Measurements from ENCODE around the gene CHCHD3. TPM values are rescaled to one million over a fixed set of nuclear protein-coding genes. Genes with fewer than 3 reads are reported as not detected.

Gene CHCHD3
- total and polyA plus RNA-seq, 9 of the 15 experiments (the other 6 are each of a cell fraction or from before 2014, with no cell fraction given), result 66.2 to 279 (median 204) TPM

GRCh38 chr7:133119067-133119466, 37.2 kb upstream of the CHCHD3 start:
- no peak overlapping the region for H3K9ac ChIP-seq (ENCODE audit: insufficient read depth in 1 of 2, low read depth in 2 of 2, low read length in 2 of 2)
- H3K9me1 ChIP-seq (ENCODE audit: control insufficient read depth, insufficient read depth, low read length), result peaks cover 3% of the 10 kb centered on the region
- TF ChIP-seq BRF1 (IDR thresholded peaks at IDR 0.05; ENCODE audit: borderline replicate concordance, extremely low read depth, insufficient read length) (no peak), ZNF280B (CRISPR knock-in tag; IDR thresholded peaks at IDR 0.05) (no peak), ZNF175 (CRISPR knock-in tag; IDR thresholded peaks at IDR 0.05; ENCODE audit: low read depth) (no peak), BCL6 (CRISPR knock-in tag; IDR thresholded peaks at IDR 0.05) (no peak), ZBTB17 (CRISPR knock-in tag; IDR thresholded peaks at IDR 0.05) (no peak), MCM7 (IDR thresholded peaks at IDR 0.05) (no peak), GTF2E2 (tag; IDR thresholded peaks at IDR 0.05) (no peak)
- peaks cover 0 to 16% of the 10 kb centered on the region in 2 experiments; a peak in 3 of 5 replicates for H3K4me1 ChIP-seq (replicated peaks in 1 of 2; ENCODE audit: control insufficient read depth in 2 of 2, insufficient read depth in 2 of 2, low read length in 2 of 2)
- no peak overlapping the region for H3K4me3 ChIP-seq
- H3K27me3 ChIP-seq (ENCODE audit: control insufficient read depth in 2 of 2, insufficient read depth in 2 of 2, low read length in 2 of 2), result peaks cover 34 to 36% of the 10 kb centered on the region in 2 experiments
- H3K9me3 ChIP-seq (replicated peaks; ENCODE audit: control insufficient read depth, insufficient read depth, low read depth, low read length), result no peaks in the 10 kb centered on the region
- no peak for DNase-seq (ENCODE audit: extremely low read depth in 1 of 4, low spot score in 3 of 4)
- in situ Hi-C loops (cut with MboI) (no loop called here), intact Hi-C loops (cut with micrococcal nuclease) (no loop called here)
- ChIA-PET CTCF (ENCODE audit: low intra/inter-chr PET ratio) (no interaction called here), POLR2A (interaction anchor here (0.6 kb wide), 1 partner anchor 351 kb away, joined by 3 read pairs; no protein-coding TSS in a partner anchor)
- no peak overlapping the region for H3K4me2 ChIP-seq (ENCODE audit: insufficient read depth, low read length)
- FAIRE-seq, result no peak
- no peak overlapping the region for H3K27ac ChIP-seq (ENCODE audit: extremely low read depth, low read depth, low read length)
- H3K36me3 ChIP-seq (ENCODE audit: control insufficient read depth, insufficient read depth, low read length), result no peaks in the 10 kb centered on the region
- BruUV-seq (replicated peaks), result no TSS peak
- H3K79me2 ChIP-seq (ENCODE audit: control insufficient read depth, insufficient read depth, low read length), result no peaks in the 10 kb centered on the region
- ATAC-seq, result no peak
- no peaks in the 10 kb centered on the region for H4K20me1 ChIP-seq (replicated peaks; ENCODE audit: control insufficient read depth, insufficient read depth, low read length)
- H2AFZ ChIP-seq (ENCODE audit: low read depth, low read length), result no peak overlapping the region

All from K562 (cell line).